ENCODE data around the gene PIN4.
"Not testable (repeated sequence)": the region's sequence is repeated elsewhere in the genome, so short reads cannot be mapped to it uniquely, and the experiment has no call there.

The PIN4 gene

DNA sequence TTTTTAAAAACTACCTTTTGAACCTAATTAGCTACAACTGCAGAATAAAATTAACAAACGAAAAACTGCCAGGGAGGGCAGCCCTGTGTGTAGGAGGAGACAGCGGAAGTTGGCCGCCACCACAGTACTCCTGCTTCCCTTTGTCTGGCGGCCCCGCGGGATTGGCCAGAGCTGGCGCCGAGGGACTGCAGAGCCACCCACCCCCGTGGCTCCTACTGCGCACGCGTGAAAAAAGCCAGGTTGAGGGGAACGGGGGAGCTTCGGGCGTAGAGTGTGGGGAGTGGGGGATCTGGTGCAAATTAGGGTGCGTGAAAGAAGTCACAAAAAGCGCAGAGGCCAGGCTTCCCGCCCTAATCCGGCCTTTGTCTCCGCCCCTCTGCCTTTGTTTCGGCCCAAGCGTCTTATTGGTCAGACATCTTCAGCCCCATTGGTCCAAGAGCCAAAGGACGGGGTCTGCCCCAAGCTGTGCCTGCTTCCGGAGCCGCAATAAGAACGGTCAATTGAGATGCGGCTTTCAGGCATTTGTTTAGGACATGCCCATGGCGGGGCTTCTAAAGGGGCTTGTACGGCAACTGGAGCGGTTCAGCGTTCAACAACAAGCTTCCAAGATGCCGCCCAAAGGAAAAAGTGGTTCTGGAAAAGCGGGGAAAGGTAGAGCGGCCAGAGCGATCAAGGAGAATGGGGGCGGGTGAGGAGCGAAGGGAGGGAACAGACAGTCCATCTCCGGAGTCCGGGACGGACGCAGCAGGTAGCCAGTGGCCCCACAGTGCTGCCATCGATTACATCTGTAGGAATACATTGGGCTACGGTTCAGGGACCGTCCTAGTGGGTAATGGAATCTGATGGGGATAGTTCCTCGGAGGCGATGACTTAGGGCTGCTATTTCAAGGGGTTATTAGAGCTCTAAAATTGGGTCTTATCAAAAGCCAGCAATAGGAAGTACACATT is at the start of gene PIN4:
Gene PIN4, plus strand, starts transcription at position 580 of the 948 bp plus-strand sequence. Its CDS starts 29 bp downstream, at position 609.
- DNase-seq = peak; percentile 98

DNA sequence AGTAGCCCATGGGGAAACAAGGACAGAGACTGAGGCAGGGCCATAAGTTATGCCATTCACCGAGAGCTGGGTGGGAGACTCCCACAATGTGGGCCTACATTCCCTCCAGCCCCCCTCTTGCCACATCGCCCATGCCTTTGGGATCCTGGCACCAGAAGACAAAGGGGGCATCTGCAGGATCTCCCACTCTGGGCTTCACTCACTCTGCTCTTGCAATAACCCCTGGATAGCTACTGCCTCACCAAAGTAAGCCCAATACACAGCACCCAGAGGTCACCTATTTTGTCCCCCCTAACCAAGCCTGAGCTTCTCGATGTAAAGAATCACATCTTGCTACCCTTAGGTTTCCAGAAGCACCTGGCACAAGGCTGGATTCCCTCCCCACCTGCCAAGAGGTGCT is 49.1 kb upstream of the PIN4 start:
- DNase-seq = no peak

DNA sequence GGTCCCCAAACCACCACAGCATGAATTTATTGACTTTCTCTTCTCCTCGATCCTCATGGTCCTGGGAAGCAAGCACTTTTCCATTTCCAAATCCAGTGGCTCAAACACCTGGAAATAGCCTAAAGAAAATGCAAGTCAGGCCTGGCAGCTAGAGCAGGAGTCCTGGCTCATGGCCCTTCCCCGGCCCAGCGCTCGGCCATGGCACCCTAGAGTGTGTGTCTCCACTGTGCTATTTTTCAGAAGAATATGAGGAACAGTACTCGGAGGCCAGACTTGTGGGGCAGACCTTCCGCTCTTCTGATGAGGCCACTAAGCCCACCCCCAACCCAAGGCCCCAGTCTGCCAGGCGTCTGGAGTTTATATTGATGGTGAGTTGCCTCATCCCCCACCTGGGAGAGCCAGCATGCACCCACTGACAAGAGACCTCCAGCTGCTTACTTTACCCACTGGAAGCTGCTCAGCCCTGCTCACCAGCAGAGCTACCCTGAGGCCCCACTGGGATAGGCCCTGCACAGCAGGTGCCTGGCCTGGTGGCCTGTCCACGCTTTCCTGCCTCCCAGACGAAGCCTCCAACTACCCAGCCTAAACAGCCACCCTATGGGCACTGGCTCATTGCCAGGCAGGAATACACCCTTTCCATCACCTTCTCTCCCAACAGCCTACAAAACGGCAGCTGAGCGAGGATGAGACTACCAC is 47.6 kb upstream of the PIN4 start:
- DNase-seq = no peak

DNA sequence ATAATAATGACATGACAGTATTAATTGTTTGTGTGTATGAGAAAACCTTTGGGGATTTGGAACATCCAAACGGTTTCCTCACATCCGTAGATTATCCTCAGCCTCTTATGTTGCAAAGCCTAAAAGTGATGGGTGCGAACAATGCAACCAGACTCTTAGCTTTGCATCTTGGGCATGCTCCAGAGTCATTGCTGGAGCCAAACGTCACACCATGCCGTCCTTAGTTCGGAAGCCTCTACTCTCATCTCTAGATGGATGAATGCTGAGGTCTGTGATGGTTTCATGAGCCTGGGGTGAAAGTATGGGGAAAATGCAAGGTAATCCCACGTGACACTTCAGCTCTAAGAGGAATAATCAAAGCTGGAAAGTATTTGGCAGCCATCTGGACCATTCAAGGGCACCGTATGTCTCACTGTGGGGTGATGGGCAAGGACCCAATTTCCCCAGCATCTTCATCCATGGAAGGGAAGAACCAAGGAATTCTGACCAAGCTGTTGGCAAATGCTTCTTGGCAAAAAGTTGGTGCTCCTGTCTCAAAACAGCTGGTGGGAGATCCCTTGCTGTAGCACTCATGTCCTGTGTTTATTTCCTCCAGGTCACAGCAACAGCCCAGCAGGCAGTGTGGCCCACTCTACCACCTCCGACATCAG is 43.6 kb upstream of the PIN4 start:
- no peak for DNase-seq

DNA sequence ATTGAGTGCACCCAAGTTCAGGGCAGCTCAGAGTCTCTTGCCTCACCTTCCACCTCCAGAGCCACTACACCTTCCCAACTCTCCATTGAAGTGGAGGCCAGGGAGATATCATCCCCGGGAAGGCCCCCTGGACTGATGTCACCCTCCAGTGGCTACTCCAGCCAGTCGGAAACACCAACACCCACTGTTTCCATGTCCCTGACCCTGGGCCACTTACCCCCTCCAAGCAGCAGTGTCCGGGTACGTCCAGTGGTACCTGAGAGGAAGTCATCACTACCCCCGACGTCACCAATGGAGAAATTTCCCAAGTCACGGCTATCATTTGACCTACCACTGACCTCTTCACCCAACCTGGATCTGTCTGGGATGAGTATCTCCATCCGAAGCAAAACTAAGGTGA is 42.0 kb upstream of the PIN4 start:
- DNase-seq = no peak

DNA sequence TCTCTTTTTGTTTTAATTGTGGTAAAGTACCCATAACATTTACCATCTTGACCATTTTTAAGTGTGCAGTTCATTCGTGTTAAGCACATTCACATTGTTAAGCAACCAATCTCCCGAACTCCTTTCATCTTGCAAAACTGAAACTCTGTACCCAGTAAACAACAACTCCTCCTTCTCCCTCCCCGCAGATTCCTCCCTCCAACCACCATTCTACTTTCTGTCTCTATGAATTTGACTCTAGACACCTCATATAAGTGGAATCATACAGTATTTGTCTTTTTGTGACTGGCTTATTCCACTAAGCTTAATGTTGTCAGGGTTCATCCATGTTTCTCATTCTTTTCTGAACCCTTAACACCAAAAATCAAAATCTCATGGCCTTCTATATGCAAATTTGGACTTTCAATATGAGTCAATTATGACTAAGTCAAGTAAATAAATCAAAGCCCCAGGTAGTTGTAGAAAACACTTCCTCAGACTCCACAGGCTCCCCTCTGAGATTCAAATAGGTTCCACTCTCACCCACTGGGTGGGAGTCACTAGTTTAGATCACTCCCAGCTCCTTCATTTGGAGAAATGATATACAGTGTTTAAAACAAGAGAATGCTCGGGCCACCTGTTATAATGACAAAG is 40.1 kb upstream of the PIN4 start:
- no peak for DNase-seq

DNA sequence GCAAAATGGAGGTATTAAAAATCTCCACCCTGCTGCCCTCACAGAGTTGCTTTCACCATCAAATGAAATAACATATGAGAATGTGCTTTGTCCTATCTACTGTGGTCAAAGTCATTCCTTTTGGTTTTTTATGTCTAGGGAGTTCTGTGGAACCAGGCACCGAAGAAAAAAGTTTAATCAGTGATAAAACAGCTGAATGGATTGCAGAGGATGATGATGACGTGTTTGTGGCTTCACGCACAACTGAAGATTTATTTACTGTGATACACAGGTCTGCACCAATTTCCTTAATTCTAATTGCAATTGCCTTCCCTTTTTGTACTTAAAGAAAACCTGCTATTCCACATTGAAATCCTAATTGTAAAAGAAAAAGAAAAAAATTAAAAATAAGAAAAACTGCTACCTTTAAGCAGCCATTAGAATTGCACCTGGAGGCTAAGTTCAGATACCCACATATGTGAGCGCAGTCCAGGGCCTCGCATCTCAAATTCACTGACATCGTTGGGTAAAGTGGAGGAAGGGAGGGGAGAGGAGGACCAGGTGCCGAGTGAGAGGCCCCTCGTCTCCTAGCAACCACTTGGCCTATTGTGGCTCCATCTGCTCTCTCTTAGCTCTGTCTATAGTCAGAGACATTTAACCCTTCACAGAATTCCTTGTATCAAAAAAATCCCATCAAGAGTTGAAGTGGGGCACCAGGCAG is 39.3 kb upstream of the PIN4 start:
- no peak for DNase-seq

DNA sequence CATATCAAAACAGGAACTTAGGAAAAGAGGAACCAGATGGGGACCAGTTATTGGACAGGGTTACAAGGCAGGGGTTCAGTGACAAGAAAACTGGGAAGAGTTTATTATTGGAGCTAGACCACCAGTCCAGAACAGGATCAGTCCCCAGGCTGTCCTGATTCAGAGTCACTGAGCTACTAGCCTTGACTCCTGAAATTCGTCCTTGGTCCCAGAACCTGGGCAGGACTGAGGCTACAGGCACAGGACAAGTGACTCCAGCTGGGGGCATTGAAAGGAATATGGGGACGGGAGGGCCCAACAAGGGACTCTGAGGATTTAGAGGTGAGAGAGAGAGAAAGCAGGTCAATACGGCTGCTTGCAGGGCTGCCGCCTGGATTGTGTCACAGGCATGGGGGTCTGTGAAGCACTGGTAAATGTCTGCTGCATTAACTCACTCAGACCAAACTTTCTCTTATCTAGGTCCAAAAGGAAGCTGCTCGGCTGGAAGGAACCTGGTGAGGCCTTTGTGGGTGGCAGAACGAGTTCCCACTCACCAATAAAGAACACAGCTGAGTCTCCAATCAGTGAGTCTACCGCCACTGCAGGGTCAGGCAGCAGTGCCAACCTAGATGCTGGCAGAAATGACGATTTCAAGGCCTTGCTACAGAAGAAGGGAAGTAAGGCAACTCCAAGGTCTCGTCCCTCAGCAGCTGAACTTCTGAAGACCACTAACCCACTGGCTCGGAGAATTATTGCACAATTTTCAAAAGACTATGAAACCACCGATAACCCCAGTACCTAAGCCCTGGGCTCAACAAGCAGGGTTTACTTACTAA is 38.6 kb upstream of the PIN4 start:
- DNase-seq = no peak

DNA sequence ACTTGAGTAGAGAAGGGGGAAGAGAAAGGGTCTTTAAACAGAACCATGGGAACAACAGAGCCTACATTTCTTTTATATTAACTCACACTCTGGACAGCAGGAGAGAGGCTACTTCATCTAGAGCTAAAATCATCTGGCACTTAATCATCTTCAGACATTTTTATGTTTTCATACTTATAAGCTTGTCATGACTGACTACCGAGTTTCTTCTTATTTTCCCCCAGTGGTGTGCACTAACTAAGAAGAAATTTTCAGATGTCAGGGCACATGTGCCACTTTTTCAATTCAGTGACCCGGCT is 38.0 kb upstream of the PIN4 start:
- DNase-seq = no peak

DNA sequence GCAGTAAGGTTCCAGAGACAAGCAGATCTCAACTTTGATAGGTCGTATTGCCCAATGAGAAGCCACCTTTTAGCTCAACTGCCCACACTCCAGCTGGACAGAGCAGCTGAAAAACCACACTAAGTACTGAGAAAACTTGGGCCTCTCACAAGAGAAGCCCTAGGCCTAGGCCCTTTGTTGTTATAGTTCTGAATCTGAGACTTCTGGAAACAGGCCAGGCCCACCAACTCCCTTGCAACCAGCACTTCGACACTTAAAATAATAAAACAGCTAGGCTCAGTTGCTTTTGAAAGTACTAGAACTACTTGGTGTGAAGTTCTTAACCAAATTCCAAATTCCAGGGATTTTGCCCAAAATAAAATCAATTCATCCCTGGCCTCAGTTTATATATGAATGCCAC is 36.4 kb upstream of the PIN4 start:
- no peak for DNase-seq

DNA sequence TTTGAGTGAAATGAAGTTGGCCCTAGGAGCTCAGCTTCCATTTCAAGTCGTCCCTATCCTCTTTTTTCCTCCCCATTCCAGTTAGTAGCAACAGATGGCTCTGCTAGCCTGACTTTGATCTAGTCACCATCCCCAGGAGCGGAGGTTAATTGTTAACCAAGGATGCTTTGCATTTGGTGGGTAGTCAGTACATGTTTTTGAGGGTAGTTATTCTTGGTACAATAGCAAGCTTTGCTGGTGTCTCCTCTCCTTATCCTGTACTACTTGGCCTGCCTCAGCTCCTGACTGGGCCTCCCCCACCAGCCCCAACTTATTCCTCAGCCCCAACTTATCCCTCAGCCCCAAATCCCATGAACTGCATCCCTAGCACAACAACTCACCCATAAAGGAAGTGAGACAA is 35.0 kb upstream of the PIN4 start:
- no peak for DNase-seq

DNA sequence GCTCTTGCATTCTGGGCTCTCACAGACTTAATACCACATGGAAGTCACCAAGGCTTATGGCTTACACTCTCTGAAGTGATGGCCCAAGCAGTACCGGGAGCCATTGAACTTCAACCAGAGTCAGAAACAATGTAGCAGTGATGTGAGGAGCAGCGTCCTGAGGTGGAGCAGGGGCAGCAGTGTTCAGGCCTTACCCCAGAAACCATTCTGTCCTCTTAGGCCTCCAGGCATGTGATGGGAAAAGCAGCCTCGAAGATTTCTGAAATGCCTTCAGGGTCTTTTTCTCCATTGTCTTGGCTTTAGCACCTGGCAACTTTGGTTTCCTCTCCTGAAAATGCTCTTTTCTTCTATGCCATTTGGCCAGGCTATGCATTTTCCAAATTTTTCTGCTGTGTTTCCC is 22.8 kb upstream of the PIN4 start:
- DNase-seq = no peak

DNA sequence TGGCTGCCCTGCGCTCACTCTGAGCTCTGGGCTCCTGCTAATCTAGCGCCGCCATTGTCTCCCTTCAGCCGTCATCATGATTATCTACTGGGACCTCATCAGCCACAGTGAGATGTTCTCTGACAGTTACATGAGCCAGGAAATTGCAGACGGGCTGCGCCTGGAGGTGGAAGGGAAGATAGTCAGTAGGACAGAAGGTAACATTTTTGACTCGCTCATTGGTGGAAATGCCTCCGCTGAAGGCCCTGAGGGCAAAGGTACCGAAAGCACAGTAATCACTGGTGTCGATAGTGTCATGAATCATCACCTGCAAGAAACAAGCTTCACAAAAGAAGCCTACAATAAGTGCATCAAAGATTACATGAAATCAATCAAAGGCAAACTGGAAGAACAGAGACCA is 21.8 kb upstream of the PIN4 start:
- DNase-seq = no peak

DNA sequence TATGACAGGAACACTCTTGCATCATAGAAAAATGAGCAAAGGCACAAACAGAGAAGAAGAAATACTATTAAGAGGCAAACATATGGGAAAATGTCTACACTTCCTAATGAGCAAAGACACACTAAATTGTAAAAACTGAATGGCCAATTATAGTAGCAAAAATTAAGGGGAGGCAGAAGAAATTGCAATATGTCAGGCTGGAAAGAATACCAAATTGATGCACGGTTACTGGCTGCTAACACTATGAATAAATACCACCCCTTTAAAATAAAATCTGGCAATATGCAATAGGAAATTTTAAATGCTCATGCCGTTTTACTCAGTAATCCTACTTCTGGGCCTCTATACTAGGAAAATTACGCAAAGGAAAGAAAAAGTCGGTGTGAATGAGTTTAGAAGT is 16.0 kb upstream of the PIN4 start:
- DNase-seq = no peak

DNA sequence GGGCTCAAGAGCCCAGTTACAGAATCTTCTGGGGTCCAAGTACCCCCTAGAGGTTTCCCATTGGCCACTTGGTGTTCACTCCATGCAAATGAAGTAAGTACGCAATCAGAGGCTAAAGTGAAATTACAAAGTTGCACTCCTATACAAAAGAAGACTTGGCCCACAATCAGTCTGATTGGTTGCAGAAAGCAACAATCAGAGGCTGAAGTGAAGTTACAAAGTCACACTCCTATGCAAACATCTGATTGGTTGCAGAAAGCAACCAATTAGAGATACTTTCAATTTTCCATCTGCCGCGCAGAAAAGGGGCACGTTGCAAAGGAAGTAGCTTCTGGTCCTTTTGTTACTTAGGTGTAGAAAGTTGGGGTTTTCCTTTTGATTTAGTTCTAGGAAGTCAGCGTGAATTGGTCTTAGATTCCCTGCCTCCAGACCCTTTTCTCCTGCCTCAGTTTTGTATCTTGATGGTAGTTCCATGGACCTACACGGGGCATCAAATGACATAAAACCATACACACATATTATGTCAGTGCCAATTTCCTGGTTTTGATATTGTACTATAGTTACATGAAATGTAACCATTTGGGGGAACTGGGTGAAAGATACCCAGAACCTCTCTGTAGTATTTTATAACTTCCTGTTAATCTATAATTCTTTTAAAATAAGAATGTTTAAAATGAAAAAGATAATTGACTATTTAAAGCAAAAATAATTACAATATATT is 12.4 kb upstream of the PIN4 start:
- peak; percentile 11 for DNase-seq

DNA sequence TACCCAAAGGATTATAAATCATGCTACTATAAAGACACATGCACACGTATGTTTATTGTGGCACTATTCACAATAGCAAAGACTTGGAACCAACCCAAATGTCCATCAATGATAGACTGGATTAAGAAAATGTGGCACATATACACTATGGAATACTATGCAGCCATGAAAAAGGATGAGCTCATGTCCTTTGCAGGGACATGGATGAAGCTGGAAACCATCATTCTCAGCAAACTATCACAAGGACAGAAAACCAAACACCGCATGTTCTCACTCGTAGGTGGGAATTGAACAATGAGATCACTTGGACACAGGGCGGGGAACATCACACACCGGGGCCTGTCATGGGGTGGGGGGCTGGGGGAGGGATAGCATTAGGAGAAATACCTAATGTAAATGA is 5.3 kb upstream of the PIN4 start:
- not testable (repeated sequence) for DNase-seq

DNA sequence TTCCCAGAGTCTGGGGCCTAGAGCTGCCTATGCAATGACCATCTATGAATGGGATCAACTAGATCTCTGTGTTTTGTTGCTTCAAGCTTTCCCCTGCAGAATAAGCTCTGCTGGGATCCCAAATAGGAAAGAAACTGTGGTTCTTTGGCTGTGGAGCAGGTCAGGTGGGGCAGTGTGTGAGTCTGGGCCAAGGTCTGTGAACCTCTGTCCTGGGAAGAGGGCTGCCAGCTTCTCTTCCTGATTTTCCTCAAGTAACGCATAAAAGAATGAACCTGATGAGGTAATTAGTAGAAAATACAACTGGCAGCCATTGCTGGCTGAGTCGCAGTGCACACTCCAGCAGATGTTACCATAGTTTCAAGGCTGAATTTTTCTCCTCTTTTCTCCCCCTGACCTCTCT is 4.6 kb upstream of the PIN4 start:
- no peak for DNase-seq

DNA sequence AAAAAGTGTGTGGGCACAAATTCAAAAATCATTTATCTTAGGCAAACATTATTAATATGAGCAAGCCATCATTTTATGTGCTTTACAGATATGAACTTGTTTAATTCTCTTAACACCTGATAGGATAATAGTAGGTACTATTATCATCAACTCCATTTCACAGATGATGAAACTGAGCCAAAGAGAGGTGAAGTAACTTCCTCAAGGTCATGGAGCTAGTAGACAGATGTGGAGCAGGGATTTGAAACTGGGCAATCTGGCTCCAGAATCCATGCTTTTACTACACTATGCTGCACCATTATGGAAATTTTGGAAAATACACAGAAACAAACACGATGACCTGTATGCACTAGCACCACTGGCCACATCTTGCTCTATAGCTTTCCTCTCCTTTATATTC is 1.0 kb upstream of the PIN4 start:
- no peak for DNase-seq

DNA sequence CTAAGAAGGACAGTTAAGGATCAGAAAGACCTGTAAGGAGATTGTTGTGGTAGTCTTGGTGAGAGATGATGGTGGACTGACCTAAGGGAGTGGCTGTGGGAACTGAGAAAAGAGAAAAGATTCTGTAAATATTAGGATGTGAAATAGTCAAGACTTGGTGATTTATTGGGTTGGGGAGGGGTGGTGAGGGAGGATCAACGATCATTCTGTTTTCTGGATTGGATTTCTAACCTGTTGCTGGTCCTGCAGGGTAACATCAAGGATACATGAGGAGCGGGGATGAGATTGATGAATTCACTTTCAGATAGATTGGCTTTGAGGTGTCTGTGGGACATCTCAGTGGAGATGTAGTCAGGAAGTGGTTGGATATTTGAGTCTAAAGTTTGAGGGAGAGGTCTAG is 1.4 kb downstream of the PIN4 start:
- no peak for DNase-seq

DNA sequence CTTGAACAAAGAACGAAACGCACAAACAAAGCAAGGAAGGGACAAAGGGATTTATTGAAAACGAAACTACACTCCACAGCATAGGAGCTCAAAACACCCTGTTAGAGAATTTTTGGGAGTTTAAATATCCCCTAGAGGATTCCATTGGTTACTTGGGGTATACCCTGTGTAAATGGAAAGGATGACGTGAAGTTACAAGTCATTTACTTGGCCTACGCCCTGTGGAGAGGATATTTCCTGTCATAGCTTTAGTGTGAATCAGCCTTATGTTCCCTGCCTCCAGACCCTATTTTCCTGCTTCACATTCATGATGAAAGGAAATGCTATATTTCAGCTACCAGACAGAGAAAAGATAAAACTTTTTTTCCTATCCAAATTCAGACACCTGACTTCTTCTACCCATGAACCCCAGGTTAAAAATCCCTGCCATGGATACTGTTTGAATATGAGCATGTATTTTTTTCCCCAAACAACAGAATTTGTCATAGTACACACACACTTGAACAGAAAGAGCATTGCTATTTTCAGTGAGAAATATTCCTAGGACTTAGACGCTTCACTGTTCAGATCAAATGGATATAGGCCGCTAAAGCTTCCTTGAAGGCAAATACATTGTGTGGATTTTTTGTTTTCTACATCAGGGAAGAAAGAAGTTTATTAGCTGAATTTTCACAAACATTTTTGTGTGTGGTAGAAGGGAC is 20.4 kb downstream of the PIN4 start:
- DNase-seq = peak; percentile 86

Data from fibroblast of skin of right biceps (primary cell).